Suprapubic skin (tissue), 4 donors: ENCODE measurements around the gene CRYZL1.

Experiments used
- CTCF ChIP-seq, 2 donors: fragments of 200-600 bp in 1 of 2; fragments of 450-650 bp in 1 of 2; sonication (generic) in 1 of 2; IDR thresholded peaks; one replicate each; pipeline ENCODE4 v1.5.1; 2016 to 2019; ENCODE audit warnings: antibody characterized with exemption in 2 of 2, mild to moderate bottlenecking in 1 of 2, moderate library complexity in 1 of 2
- EP300 ChIP-seq: sonication (generic); formaldehyde crosslinking; IDR thresholded peaks from one replicate; pipeline ENCODE4 v1.6.1; 2017; ENCODE audit warnings: antibody characterized with exemption
- POLR2A ChIP-seq, 2 donors: fragments of 450-650 bp; IDR thresholded peaks; one replicate each; pipeline ENCODE4 v1.6.1; 2017; ENCODE audit warnings: antibody characterized with exemption in 2 of 2, mild to moderate bottlenecking in 2 of 2, moderate library complexity in 2 of 2
- POLR2AphosphoS5 ChIP-seq, 3 donors: sonication (generic); formaldehyde crosslinking; IDR thresholded peaks; one replicate each; pipeline ENCODE4 v1.6.1; 2017; ENCODE audit warnings: antibody characterized with exemption in 3 of 3

DNA sequence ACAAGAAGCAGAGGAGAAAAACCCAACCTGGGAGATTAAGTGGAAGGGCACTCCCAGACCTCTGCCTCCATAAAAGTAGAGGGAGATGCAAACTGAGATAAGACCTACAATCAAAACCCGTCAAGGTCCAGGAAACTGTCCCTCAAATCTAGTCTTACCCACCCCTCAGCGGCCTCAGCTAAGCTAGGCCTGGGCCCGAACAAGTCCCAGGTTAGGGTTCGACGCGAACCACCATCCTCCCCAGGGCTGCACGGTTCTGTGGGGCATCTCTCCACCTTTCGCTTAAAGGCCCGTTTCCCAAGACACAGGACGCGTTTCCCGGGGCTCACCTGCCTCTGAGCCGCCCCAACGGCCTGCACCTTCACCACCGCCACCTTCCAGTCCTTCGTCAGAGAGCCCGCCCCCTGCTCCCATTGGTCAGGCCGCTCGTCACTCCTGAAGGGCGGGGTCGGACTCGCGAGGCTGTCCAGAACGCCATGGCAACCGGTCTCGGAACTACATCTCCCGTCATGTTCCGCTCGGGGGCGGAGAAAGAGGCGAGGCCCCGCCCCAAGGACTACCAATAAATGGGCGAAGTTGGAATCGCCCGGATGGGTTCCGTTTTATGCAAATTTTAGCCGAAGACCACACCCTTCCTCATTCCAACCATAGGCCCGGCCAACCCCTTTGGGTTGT, at the start of gene CRYZL1:
- TF ChIP-seq POLR2A (IDR thresholded peaks at IDR 0.05) = no peak
- TF ChIP-seq CTCF (IDR thresholded peaks at IDR 0.05) = no peak
- no peak for TF ChIP-seq POLR2AphosphoS5 (IDR thresholded peaks at IDR 0.05)
- no peak for TF ChIP-seq EP300
